ENCODE data around the gene FRS3. TPM values are rescaled to one million over a fixed set of nuclear protein-coding genes. Genes with fewer than 3 reads are reported as not detected.

The FRS3 gene
- total RNA-seq, 1 donor from 2014 or later = 5.9 TPM

DNA sequence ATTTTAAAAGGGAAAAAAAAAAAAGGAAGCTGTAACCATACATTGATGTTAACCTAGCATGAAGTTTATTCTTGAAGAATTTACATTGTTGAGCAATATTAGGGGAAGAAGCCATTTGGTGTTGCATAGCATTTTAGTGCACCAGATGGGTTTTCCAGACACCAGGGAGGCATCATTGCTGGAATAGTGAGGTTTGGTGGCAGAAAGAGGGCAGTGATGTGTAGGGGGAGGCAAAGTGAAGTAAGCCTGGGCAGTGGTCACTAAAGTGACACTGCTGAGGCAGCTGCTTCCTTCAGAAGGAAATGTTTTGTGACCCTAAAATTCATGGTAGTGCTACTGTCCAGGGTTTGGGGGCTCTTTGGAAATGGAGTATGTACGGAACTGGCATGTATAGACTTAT is 10.3 kb upstream of the FRS3 start:
- Histone ChIP-seq H3K4me3 (no peak overlapping the region), H3K27ac (no peak overlapping the region), H3K4me1 (peaks cover 28% of the 10 kb centered on the region), H3K36me3 (peaks cover 42% of the 10 kb centered on the region), H3K27me3 (ENCODE audit: low read depth) (no peaks in the 10 kb centered on the region), H3K9me3 (no peaks in the 10 kb centered on the region)
- DNase-seq = no peak
- no peak for ATAC-seq
- intact Hi-C loops (cut with DNase I) = no loop called here
- TF ChIP-seq, protein P1, sequence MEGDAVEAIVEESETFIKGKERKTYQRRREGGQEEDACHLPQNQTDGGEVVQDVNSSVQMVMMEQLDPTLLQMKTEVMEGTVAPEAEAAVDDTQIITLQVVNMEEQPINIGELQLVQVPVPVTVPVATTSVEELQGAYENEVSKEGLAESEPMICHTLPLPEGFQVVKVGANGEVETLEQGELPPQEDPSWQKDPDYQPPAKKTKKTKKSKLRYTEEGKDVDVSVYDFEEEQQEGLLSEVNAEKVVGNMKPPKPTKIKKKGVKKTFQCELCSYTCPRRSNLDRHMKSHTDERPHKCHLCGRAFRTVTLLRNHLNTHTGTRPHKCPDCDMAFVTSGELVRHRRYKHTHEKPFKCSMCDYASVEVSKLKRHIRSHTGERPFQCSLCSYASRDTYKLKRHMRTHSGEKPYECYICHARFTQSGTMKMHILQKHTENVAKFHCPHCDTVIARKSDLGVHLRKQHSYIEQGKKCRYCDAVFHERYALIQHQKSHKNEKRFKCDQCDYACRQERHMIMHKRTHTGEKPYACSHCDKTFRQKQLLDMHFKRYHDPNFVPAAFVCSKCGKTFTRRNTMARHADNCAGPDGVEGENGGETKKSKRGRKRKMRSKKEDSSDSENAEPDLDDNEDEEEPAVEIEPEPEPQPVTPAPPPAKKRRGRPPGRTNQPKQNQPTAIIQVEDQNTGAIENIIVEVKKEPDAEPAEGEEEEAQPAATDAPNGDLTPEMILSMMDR (IDR thresholded peaks at IDR 0.05) = no peak

DNA sequence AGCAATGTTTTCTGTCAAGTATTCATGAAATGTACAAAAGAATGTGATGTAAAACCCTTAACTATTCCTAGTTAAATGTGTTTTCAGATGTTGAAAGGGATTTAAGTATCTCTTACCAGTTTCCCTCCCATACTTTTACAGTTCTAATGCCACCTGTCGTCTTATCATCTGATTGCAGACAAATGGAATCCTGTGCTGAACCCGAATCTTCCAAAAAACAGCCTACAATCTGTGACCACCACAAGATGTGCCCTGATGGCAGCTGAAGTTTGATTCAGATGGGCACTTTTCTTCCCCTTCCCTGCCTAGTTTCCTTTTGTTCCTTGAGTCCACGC is 9.7 kb upstream of the FRS3 start:
- no peak overlapping the region for H3K27ac ChIP-seq
- no peaks in the 10 kb centered on the region for H3K9me3 ChIP-seq
- H3K4me1 ChIP-seq = peaks cover 35% of the 10 kb centered on the region
- TF ChIP-seq, protein P1 (IDR thresholded peaks at IDR 0.05) = no peak
- peaks cover 47% of the 10 kb centered on the region for H3K36me3 ChIP-seq
- H3K27me3 ChIP-seq (ENCODE audit: low read depth) = no peaks in the 10 kb centered on the region
- no peak overlapping the region for H3K4me3 ChIP-seq
- DNase-seq (no peak), ATAC-seq (no peak)
- intact Hi-C loops (cut with DNase I) = no loop called here

DNA sequence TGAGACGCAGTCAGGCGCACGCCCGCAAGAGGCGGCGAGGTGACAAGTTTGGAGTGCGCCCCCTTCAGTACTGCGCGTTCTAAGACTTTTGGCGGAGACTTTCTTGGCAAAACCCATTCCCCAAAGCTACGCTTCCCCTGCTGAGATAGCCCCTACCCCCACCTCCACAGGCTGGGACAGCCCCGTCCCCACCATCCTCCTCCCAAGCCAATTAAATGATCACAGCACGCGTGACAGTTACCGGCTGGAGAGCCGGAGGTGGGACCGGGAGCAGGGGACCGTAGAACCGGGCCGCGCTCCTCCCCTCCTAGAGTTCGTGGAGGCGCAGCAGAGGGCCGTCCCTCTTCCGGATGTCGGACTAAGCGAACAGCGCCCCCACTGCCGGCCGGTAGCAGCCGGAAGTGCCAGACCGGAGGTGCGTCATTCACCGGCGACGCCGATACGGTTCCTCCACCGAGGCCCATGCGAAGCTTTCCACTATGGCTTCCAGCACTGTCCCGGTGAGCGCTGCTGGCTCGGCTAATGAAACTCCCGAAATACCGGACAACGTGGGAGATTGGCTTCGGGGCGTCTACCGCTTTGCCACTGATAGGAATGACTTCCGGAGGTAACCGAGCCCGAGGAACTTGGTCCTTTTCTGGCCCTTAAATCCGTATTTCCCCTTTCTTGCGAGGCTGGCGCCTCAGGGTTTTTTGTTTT is 7.7 kb upstream of the FRS3 start, which contains the start of gene TOMM6:
TOMM6 (plus strand) TSS at position 476 of the 699 bp plus-strand sequence; CDS start at position 480, 4 bp downstream.
- DNase-seq (peak; percentile 97), ATAC-seq (peak; percentile 93 to 95)
- intact Hi-C loops (cut with DNase I) = no loop called here
- Histone ChIP-seq H3K4me3 (peak within 1 kb of the TSS; percentile 84), H3K27me3 (ENCODE audit: low read depth) (no peaks in the 10 kb centered on the region), H3K4me1 (peaks cover 45% of the 10 kb centered on the region), H3K36me3 (peaks cover 49% of the 10 kb centered on the region), H3K27ac (peak within 1 kb of the TSS; percentile 89), H3K9me3 (no peaks in the 10 kb centered on the region)
- TF ChIP-seq, protein P1 (IDR thresholded peaks at IDR 0.05) = peak; percentile 93

DNA sequence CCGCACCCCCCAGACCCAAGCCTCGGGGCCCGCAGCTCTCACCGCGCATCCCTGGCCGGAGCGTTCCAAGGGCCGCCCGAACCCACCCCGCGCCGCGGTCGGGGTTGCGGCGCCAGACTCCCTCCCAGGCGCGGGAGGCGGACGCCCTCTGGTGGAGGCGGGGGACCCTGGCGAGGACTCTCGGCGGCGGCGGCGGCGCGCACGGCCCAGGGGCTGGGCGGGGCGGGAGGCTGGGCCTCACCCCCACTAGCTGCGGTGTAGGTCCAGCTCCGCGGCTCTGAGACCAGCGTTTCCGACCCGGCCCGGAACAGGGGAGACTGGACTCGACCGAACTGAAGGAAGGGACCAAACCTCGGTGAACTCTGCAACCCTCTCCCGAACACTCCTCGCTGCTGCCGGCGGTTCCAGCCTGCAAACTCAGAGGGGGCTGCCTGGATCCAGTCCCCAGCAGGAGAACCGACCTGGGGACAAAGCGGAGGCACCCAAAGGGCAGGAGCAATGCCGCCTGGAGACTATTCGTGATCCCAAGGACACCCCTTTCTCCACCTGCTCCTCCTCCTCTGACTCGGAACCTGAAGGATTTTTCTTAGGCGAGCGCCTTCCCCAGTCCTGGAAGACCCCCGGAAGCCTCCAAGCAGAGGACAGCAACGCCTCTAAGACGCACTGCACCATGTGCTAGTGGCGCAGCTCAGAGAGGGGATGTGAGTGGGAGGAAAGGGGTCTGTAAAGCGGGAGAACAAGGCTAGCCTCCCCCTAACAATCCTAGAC is 6.9 kb upstream of the FRS3 start:
- intact Hi-C loops (cut with DNase I) = no loop called here
- Histone ChIP-seq H3K36me3 (peaks cover 42% of the 10 kb centered on the region), H3K27me3 (ENCODE audit: low read depth) (no peaks in the 10 kb centered on the region), H3K4me1 (peaks cover 51% of the 10 kb centered on the region), H3K4me3 (peak overlapping the region; percentile 84), H3K9me3 (no peaks in the 10 kb centered on the region), H3K27ac (peak overlapping the region; percentile 89)
- DNase-seq (peak; percentile 92), ATAC-seq (peak; percentile 94 to 96)
- TF ChIP-seq, protein P1 (IDR thresholded peaks at IDR 0.05) = peak; percentile 83

DNA sequence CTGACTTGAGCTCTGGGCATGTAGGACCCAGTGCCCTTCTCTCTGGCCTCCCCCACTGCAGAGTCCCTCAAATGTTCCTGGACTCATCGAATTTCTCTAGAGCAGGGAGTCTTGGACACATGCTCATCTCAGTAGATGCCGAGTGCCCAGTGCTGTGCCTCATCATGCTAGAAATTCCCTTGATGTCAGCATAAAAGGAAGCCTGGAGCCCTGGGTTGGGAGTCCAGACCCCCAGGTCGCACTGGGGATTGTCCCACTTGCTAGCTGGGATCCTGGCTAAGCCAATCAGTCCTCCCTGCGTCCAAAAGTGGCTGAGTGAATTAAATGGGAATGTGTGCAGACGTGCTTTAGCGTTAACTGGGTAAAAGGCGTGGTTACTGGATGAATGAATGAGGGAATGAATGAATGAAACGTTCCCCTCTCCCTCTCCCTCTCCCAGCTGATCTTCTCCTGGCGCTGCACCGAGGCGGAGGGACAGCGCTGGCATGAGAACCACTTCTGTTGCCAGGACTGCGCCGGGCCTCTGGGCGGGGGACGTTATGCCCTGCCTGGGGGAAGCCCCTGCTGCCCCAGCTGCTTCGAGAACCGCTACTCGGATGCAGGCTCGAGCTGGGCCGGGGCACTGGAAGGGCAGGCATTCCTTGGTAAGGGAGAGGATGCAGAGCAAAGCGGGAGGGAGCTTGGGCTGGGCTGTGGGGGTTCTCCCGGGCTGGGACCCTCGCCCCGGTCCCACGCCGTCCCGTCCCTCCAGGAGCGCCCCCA is 6.2 kb upstream of the FRS3 start:
- peaks cover 59% of the 10 kb centered on the region for H3K4me1 ChIP-seq
- peaks cover 34% of the 10 kb centered on the region for H3K36me3 ChIP-seq
- intact Hi-C loops (cut with DNase I) = no loop called here
- TF ChIP-seq, protein P1 (IDR thresholded peaks at IDR 0.05) = no peak
- peak overlapping the region; percentile 84 for H3K4me3 ChIP-seq
- H3K27ac ChIP-seq = peak overlapping the region; percentile 89
- no peaks in the 10 kb centered on the region for H3K27me3 ChIP-seq (ENCODE audit: low read depth)
- ATAC-seq = peak in 1 of 2 donors; percentile 0
- DNase-seq = no peak
- no peaks in the 10 kb centered on the region for H3K9me3 ChIP-seq

All from lower lobe of right lung (tissue), 2 donors.